Tibial artery (tissue), 4 donors: Measurements from ENCODE around the gene CEP120.

ENCODE experiments used
- DNase-seq, 2 donors: peaks; one replicate each; pipeline ENCODE4 v3.0.0-alpha.2; 2019
- H3K27ac ChIP-seq, 2 donors: fragments of 200-600 bp; sonication (generic) in 1 of 2; 1 replicate in 1 of 2; 2 replicates in 1 of 2; pipeline ENCODE4 v1.5.1; 2018 to 2019; ENCODE audit warnings: mild to moderate bottlenecking in 1 of 2
- H3K27me3 ChIP-seq, 2 donors: fragments of 200-600 bp; sonication (generic) in 1 of 2; one replicate each; pipeline versions ENCODE4 v1.5.1 to v1.6.0; 2016 to 2019
- H3K36me3 ChIP-seq, 3 donors: fragments of 200-600 bp; sonication (generic) in 2 of 3; one replicate each; pipeline ENCODE4 v1.5.1; 2016 to 2019; ENCODE audit warnings: mild to moderate bottlenecking in 2 of 3
- H3K4me1 ChIP-seq, 4 donors: fragments of 200-600 bp; sonication (generic) in 2 of 4; 1 replicate in 3 of 4; 2 replicates in 1 of 4; pipeline ENCODE4 v1.5.1; 2016 to 2019
- H3K4me3 ChIP-seq, 2 donors: fragments of 200-600 bp; sonication (generic) in 1 of 2; 1 replicate in 1 of 2; 2 replicates in 1 of 2; pipeline ENCODE4 v1.5.1; 2018 to 2019; ENCODE audit warnings: mild to moderate bottlenecking in 2 of 2
- H3K9me3 ChIP-seq, 3 donors: fragments of 200-600 bp; sonication (generic) in 1 of 3; one replicate each; pipeline ENCODE4 v1.5.1; 2016 to 2019
- intact Hi-C: fragments of 100-400 bp; cut with DNase I; formaldehyde crosslinking; loops from one replicate; pipeline ENCODE4 v1.15.0; 2023; ENCODE audit warnings: low total_unique reads
- TF ChIP-seq, protein P1 (sequence below), 2 experiments: fragments of 200-600 bp in 1 of 2; fragments of 450-650 bp in 1 of 2; IDR thresholded peaks; one replicate each; pipeline ENCODE4 v1.5.1; 2017 to 2019; ENCODE audit warnings: antibody characterized with exemption in 2 of 2, mild to moderate bottlenecking in 1 of 2, moderate library complexity in 1 of 2

CEP120 gene

GRCh38 chr5:123358304-123358703 is 64.9 kb downstream of the CEP120 start:
- Histone ChIP-seq H3K27me3 (no peaks in the 10 kb centered on the region), H3K9me3 (no peaks in the 10 kb centered on the region), H3K4me1 (peaks cover 0 to 51% (median 8%) of the 10 kb centered on the region in 4 donors), H3K4me3 (no peak overlapping the region), H3K27ac (peak overlapping the region; percentile 57 to 58), H3K36me3 (peaks cover 0 to 3% (median 0%) of the 10 kb centered on the region in 3 donors)
- TF ChIP-seq, protein P1, sequence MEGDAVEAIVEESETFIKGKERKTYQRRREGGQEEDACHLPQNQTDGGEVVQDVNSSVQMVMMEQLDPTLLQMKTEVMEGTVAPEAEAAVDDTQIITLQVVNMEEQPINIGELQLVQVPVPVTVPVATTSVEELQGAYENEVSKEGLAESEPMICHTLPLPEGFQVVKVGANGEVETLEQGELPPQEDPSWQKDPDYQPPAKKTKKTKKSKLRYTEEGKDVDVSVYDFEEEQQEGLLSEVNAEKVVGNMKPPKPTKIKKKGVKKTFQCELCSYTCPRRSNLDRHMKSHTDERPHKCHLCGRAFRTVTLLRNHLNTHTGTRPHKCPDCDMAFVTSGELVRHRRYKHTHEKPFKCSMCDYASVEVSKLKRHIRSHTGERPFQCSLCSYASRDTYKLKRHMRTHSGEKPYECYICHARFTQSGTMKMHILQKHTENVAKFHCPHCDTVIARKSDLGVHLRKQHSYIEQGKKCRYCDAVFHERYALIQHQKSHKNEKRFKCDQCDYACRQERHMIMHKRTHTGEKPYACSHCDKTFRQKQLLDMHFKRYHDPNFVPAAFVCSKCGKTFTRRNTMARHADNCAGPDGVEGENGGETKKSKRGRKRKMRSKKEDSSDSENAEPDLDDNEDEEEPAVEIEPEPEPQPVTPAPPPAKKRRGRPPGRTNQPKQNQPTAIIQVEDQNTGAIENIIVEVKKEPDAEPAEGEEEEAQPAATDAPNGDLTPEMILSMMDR (IDR thresholded peaks at IDR 0.05), result no peak
- DNase-seq, result no peak
- intact Hi-C loops, result no loop called here

- H3K4me3 ChIP-seq, result no peak overlapping the region
- no peak overlapping the region for H3K27ac ChIP-seq
- intact Hi-C loops, result no loop called here
- TF ChIP-seq, protein P1 (IDR thresholded peaks at IDR 0.05), result no peak
- H3K9me3 ChIP-seq, result no peaks in the 10 kb centered on the region
- no peak for DNase-seq
- peaks cover 0 to 8% (median 0%) of the 10 kb centered on the region in 3 donors for H3K36me3 ChIP-seq
- peaks cover 0 to 26% (median 0%) of the 10 kb centered on the region in 4 donors for H3K4me1 ChIP-seq
- H3K27me3 ChIP-seq, result no peaks in the 10 kb centered on the region
These were observed 71.4 kb downstream of the CEP120 start for GRCh38 chr5:123351820-123352219.

DNA sequence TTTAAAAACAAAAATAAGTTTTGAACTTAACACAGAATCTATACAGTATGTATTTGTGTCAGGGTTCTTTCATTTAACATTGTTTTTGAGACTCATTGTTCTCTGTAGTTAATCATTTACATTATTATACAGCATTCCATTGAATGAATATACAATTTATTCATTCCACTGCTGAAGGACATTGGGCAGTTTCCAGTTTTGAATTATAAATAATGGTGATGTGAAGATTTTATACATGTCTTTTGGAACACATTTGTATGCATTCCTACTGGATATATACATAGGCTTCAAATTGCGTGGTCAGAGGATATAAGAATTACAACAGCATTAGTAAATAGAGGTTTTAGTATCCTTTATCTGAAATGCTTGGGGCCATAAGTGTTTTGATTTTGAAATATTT is 72.0 kb downstream of the CEP120 start:
- H3K4me1 ChIP-seq, result peaks cover 0 to 32% (median 0%) of the 10 kb centered on the region in 4 donors
- DNase-seq, result no peak
- no peaks in the 10 kb centered on the region for H3K9me3 ChIP-seq
- H3K36me3 ChIP-seq, result peaks cover 0 to 8% (median 0%) of the 10 kb centered on the region in 3 donors
- TF ChIP-seq, protein P1 (IDR thresholded peaks at IDR 0.05), result no peak
- H3K27ac ChIP-seq, result no peak overlapping the region
- intact Hi-C loops, result no loop called here
- no peaks in the 10 kb centered on the region for H3K27me3 ChIP-seq
- H3K4me3 ChIP-seq, result no peak overlapping the region

DNA sequence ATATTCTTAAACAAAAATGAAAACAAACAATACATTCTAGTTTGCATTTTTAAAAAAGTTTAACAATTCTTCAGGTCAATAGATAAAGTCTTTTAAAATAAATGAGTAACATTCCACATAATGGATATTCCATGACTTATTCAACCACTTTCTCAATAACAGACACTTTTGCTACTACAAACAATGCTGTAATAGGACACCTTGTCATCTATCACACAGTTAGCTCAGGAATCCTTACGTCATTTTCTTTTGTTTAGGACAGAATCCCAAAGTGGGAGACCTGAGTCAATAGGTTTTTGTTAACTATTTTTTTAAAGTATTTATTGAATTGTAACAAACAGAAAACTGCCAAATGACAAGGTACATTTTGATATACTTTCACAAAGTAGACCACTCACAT is 72.5 kb downstream of the CEP120 start:
- Histone ChIP-seq H3K36me3 (peaks cover 0 to 8% (median 0%) of the 10 kb centered on the region in 3 donors), H3K4me1 (peaks cover 0 to 37% (median 0%) of the 10 kb centered on the region in 4 donors), H3K4me3 (no peak overlapping the region), H3K9me3 (no peaks in the 10 kb centered on the region), H3K27ac (no peak overlapping the region), H3K27me3 (no peaks in the 10 kb centered on the region)
- DNase-seq, result no peak
- TF ChIP-seq, protein P1 (IDR thresholded peaks at IDR 0.05), result no peak
- intact Hi-C loops, result no loop called here

DNA sequence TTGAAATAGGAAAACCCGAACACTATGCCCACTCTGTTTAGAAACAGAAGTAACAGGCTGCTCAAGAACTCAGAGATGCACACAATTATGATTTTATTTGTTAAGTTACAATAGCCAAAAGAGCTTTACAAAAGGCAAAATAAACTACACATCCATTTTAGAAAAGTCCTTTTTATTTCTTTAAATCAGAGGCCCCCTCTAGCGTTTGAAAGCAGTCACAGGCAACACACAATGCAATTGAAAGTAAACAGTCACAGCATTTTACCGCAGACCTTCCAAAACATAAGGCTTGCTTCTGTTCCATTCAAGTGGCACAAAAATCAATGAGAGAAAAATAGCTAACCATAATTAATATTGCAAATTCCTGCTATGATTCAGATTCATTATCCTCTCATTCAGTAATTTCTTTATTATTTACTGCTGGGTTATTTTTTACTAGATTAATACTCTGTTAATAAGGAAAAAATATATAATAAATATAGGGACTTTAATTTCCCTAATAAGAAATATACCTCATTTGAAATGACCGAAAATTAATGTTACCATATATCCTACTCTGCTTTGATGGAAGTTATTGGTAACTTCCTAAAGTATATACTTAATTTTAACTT is 78.3 kb downstream of the CEP120 start:
- Histone ChIP-seq H3K4me3 (peak overlapping the region in 1 of 2 donors; percentile 24), H3K27me3 (no peaks in the 10 kb centered on the region), H3K4me1 (peaks cover 0 to 38% (median 3%) of the 10 kb centered on the region in 4 donors), H3K27ac (peak overlapping the region in 1 of 2 donors; percentile 40), H3K9me3 (no peaks in the 10 kb centered on the region), H3K36me3 (peaks cover 0 to 8% (median 0%) of the 10 kb centered on the region in 3 donors)
- intact Hi-C loops, result loop anchor here (5.0 kb wide), 1 partner anchor 258 kb away; the partner anchor contains the start of gene PRDM6
- DNase-seq, result peak; percentile 36 to 62
- TF ChIP-seq, protein P1 (IDR thresholded peaks at IDR 0.05), result peak; percentile 69 to 77
